ENCODE measurements around the gene ZFP28. TPM values are rescaled to one million over a fixed set of nuclear protein-coding genes. Genes with fewer than 3 reads are reported as not detected.

ZFP28 gene
- total and polyA plus RNA-seq, 2 donors (not counting 1 experiment from before 2014, with no cell fraction given): 7.5 to 14.9 TPM

DNA sequence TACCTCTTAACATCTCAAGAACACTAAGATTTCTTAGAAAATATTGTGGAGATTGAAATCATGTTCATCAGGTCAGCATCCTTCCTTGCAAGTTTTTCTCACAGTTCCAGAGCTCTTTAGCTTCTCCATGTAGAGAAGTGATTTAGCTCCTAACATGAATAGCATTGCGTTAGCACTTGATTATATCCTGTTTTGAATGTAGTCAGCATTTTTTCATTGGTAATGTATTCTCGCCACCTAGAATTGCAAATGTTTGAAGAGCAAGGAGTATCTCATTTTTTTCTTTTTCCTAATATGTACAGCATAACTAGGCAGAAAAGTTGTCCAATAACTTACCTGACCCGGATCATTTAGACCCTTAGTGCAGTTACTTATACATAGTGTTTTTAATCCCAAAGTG, 35.2 kb downstream of the ZFP28 start:
- Histone ChIP-seq H3K9me3 (ENCODE audit: control insufficient read depth, insufficient read depth, low read depth, low read length) (peaks cover 7% of the 10 kb centered on the region), H3K36me3 (ENCODE audit: control insufficient read depth, insufficient read depth, low read length) (peaks cover 2% of the 10 kb centered on the region)

DNA sequence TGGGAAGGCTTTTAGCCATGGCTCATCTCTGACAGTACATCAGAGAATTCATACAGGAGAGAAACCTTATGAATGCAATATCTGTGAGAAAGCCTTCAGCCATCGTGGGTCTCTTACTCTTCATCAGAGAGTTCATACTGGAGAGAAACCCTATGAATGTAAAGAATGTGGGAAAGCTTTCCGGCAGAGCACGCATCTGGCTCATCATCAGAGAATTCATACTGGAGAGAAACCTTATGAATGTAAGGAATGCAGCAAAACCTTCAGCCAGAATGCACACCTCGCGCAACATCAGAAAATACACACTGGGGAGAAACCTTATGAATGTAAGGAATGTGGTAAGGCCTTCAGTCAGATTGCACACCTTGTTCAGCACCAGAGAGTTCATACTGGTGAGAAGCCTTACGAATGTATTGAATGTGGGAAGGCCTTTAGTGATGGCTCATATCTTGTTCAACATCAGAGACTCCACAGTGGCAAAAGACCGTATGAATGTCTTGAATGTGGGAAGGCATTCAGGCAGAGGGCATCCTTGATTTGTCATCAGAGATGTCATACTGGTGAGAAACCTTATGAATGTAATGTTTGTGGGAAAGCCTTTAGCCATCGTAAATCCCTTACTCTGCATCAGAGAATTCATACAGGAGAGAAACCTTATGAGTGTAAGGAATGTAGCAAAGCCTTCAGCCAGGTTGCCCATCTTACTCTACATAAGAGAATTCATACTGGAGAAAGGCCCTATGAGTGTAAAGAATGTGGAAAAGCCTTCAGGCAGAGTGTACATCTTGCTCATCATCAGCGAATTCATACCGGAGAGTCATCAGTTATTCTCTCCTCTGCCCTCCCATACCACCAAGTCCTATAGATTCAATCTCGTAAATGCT, 39.2 kb downstream of the ZFP28 start:
- Histone ChIP-seq H3K79me2 (ENCODE audit: control insufficient read depth, insufficient read depth, low read length) (no peaks in the 10 kb centered on the region), H3K27me3 (ENCODE audit: control insufficient read depth, insufficient read depth, low read length) (no peaks in the 10 kb centered on the region), H3K4me1 (ENCODE audit: control insufficient read depth, extremely low read depth, insufficient read depth, low read length) (no peaks in the 10 kb centered on the region), H3K36me3 (ENCODE audit: control insufficient read depth, insufficient read depth, low read length) (no peaks in the 10 kb centered on the region), H3K4me2 (ENCODE audit: extremely low read depth, insufficient read depth, low read length) (no peak overlapping the region), H2AFZ (ENCODE audit: low read length) (no peak overlapping the region), H3K9ac (ENCODE audit: insufficient read depth, low read length) (no peak overlapping the region), H4K20me1 (ENCODE audit: control insufficient read depth, extremely low read depth, insufficient read depth, low read length) (no peaks in the 10 kb centered on the region), H3K27ac (ENCODE audit: insufficient read depth, low read length) (no peak overlapping the region), H3K4me3 (replicated peaks in 1 of 4; ENCODE audit: control extremely low read depth in 1 of 4, insufficient read depth in 1 of 4, low read depth in 3 of 4, low read length in 4 of 4) (no peak overlapping the region), H3K9me3 (ENCODE audit: control insufficient read depth, insufficient read depth, low read depth, low read length) (peaks cover 7% of the 10 kb centered on the region)
- DNase-seq (ENCODE audit: low read depth in 2 of 2): no peak
- TF ChIP-seq, protein P1, sequence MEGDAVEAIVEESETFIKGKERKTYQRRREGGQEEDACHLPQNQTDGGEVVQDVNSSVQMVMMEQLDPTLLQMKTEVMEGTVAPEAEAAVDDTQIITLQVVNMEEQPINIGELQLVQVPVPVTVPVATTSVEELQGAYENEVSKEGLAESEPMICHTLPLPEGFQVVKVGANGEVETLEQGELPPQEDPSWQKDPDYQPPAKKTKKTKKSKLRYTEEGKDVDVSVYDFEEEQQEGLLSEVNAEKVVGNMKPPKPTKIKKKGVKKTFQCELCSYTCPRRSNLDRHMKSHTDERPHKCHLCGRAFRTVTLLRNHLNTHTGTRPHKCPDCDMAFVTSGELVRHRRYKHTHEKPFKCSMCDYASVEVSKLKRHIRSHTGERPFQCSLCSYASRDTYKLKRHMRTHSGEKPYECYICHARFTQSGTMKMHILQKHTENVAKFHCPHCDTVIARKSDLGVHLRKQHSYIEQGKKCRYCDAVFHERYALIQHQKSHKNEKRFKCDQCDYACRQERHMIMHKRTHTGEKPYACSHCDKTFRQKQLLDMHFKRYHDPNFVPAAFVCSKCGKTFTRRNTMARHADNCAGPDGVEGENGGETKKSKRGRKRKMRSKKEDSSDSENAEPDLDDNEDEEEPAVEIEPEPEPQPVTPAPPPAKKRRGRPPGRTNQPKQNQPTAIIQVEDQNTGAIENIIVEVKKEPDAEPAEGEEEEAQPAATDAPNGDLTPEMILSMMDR (conservative IDR thresholded peaks at IDR 0.05 in 1 of 2, IDR thresholded peaks at IDR 0.05 in 1 of 2; ENCODE audit: low read depth in 1 of 2, low read length in 2 of 2): no peak
- TF ChIP-seq EZH2 (IDR thresholded peaks at IDR 0.05; ENCODE audit: low read length, missing control alignments): no peak

More for the DNA sequence above, 35.2 kb downstream of the ZFP28 start:
- no peak overlapping the region for H3K27ac ChIP-seq (ENCODE audit: insufficient read depth, low read length)
- no peaks in the 10 kb centered on the region for H3K79me2 ChIP-seq (ENCODE audit: control insufficient read depth, insufficient read depth, low read length)
- DNase-seq (ENCODE audit: low read depth in 2 of 2): no peak
- TF ChIP-seq EZH2 (IDR thresholded peaks at IDR 0.05; ENCODE audit: low read length, missing control alignments): no peak
- TF ChIP-seq, protein P1 (conservative IDR thresholded peaks at IDR 0.05 in 1 of 2, IDR thresholded peaks at IDR 0.05 in 1 of 2; ENCODE audit: low read depth in 1 of 2, low read length in 2 of 2): no peak
- no peak overlapping the region for H3K4me2 ChIP-seq (ENCODE audit: extremely low read depth, insufficient read depth, low read length)
- H3K4me3 ChIP-seq (replicated peaks in 1 of 4; ENCODE audit: control extremely low read depth in 1 of 4, insufficient read depth in 1 of 4, low read depth in 3 of 4, low read length in 4 of 4): no peak overlapping the region
- H2AFZ ChIP-seq (ENCODE audit: low read length): no peak overlapping the region
- H3K4me1 ChIP-seq (ENCODE audit: control insufficient read depth, extremely low read depth, insufficient read depth, low read length): no peaks in the 10 kb centered on the region
- H3K27me3 ChIP-seq (ENCODE audit: control insufficient read depth, insufficient read depth, low read length): no peaks in the 10 kb centered on the region
- no peaks in the 10 kb centered on the region for H4K20me1 ChIP-seq (ENCODE audit: control insufficient read depth, extremely low read depth, insufficient read depth, low read length)
- no peak overlapping the region for H3K9ac ChIP-seq (ENCODE audit: insufficient read depth, low read length)

DNA sequence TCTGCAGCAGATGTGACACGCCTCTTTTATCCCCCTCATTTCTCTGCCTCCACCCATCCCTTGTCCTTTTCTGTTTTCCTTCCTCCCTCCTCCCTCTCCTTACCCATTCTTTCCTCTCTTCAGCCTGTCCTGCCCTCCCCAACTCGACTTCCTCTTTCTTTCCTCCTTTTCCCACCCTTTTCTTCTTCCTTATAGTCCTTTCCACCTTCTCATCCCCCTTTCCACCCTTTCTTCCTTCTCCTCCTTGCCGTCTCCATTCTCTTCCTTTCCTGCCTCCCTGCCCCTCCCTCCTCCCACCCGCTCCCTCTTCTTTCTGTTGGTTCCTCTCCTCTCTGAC, 55.7 kb downstream of the ZFP28 start:
- H2AFZ ChIP-seq (ENCODE audit: low read length): peak overlapping the region; percentile 96
- no peaks in the 10 kb centered on the region for H4K20me1 ChIP-seq (ENCODE audit: control insufficient read depth, extremely low read depth, insufficient read depth, low read length)
- H3K4me2 ChIP-seq (ENCODE audit: extremely low read depth, insufficient read depth, low read length): no peak overlapping the region
- no peak overlapping the region for H3K9ac ChIP-seq (ENCODE audit: insufficient read depth, low read length)
- no peak for DNase-seq (ENCODE audit: low read depth in 2 of 2)
- peak overlapping the region in 1 of 4 experiments; percentile 98 for H3K4me3 ChIP-seq (replicated peaks in 1 of 4; ENCODE audit: control extremely low read depth in 1 of 4, insufficient read depth in 1 of 4, low read depth in 3 of 4, low read length in 4 of 4)
- peaks cover 15% of the 10 kb centered on the region for H3K79me2 ChIP-seq (ENCODE audit: control insufficient read depth, insufficient read depth, low read length)
- H3K27ac ChIP-seq (ENCODE audit: insufficient read depth, low read length): no peak overlapping the region
- no peaks in the 10 kb centered on the region for H3K27me3 ChIP-seq (ENCODE audit: control insufficient read depth, insufficient read depth, low read length)
- TF ChIP-seq, protein P1 (conservative IDR thresholded peaks at IDR 0.05 in 1 of 2, IDR thresholded peaks at IDR 0.05 in 1 of 2; ENCODE audit: low read depth in 1 of 2, low read length in 2 of 2): no peak
- no peak for TF ChIP-seq EZH2 (IDR thresholded peaks at IDR 0.05; ENCODE audit: low read length, missing control alignments)
- H3K4me1 ChIP-seq (ENCODE audit: control insufficient read depth, extremely low read depth, insufficient read depth, low read length): no peaks in the 10 kb centered on the region
- no peaks in the 10 kb centered on the region for H3K36me3 ChIP-seq (ENCODE audit: control insufficient read depth, insufficient read depth, low read length)
- no peaks in the 10 kb centered on the region for H3K9me3 ChIP-seq (ENCODE audit: control insufficient read depth, insufficient read depth, low read depth, low read length)

All from fibroblast of lung (primary cell).